HG03066 (cell line): ENCODE measurements around the gene REV3L.
A peak's percentile ranks its signal among the peaks of the same experiment; 100 is the strongest.
"Not testable (repeated sequence)": the region's sequence is repeated elsewhere in the genome, so short reads cannot be mapped to it uniquely, and the experiment has no call there.

Source experiments
- ATAC-seq: cut with Tn5 transposase; IDR thresholded peaks from one replicate; pipeline ENCODE4 v1.9.1; 2021; ENCODE audit warnings: low read depth; ENCODE audit not compliant: unreplicated experiment

Gene REV3L

GRCh38 chr6:111307275-111307858 is 175.7 kb downstream of the REV3L start:
- no peak for ATAC-seq

- no peak for ATAC-seq
Measured at GRCh38 chr6:111306104-111306888, 176.7 kb downstream of the REV3L start.

GRCh38 chr6:111301946-111302345 is 181.1 kb downstream of the REV3L start:
- no peak for ATAC-seq

GRCh38 chr6:111300938-111301800 is 181.8 kb downstream of the REV3L start:
- not testable (repeated sequence) for ATAC-seq

- ATAC-seq = no peak
Measured at GRCh38 chr6:111297776-111298175, 185.2 kb downstream of the REV3L start.

GRCh38 chr6:111294374-111294967 is 188.5 kb downstream of the REV3L start:
- ATAC-seq = no peak

- ATAC-seq = no peak
Measured at GRCh38 chr6:111291336-111292259, 191.4 kb downstream of the REV3L start.

GRCh38 chr6:111290689-111291335 is 192.2 kb downstream of the REV3L start:
- peak; percentile 87 for ATAC-seq

- not testable (repeated sequence) for ATAC-seq
Measured at GRCh38 chr6:111284356-111284755, 198.7 kb downstream of the REV3L start.

GRCh38 chr6:111283707-111284106 is 199.3 kb downstream of the REV3L start:
- ATAC-seq = no peak

GRCh38 chr6:111282515-111282914 is 200.5 kb downstream of the REV3L start:
- ATAC-seq = no peak

- no peak for ATAC-seq
Measured at GRCh38 chr6:111280445-111280955, 202.5 kb downstream of the REV3L start.

- no peak for ATAC-seq
Measured at GRCh38 chr6:111278731-111279130, 204.3 kb downstream of the REV3L start.

GRCh38 chr6:111277819-111278218 is 205.2 kb downstream of the REV3L start:
- no peak for ATAC-seq

GRCh38 chr6:111276736-111277135 is 206.3 kb downstream of the REV3L start:
- no peak for ATAC-seq

GRCh38 chr6:111276335-111276734 is 206.7 kb downstream of the REV3L start:
- no peak for ATAC-seq

GRCh38 chr6:111274593-111275217 is 208.3 kb downstream of the REV3L start:
- no peak for ATAC-seq

- no peak for ATAC-seq
Measured at GRCh38 chr6:111270121-111270520, 212.9 kb downstream of the REV3L start.
